Anterior cingulate cortex (tissue), 58 donors: Measurements from ENCODE around the gene PIGH.

Experiments
- DNase-seq, 58 donors: peaks; one replicate each; lab custom pipeline; 2025; lab: John Stamatoyannopoulos, UW

PIGH gene

DNA sequence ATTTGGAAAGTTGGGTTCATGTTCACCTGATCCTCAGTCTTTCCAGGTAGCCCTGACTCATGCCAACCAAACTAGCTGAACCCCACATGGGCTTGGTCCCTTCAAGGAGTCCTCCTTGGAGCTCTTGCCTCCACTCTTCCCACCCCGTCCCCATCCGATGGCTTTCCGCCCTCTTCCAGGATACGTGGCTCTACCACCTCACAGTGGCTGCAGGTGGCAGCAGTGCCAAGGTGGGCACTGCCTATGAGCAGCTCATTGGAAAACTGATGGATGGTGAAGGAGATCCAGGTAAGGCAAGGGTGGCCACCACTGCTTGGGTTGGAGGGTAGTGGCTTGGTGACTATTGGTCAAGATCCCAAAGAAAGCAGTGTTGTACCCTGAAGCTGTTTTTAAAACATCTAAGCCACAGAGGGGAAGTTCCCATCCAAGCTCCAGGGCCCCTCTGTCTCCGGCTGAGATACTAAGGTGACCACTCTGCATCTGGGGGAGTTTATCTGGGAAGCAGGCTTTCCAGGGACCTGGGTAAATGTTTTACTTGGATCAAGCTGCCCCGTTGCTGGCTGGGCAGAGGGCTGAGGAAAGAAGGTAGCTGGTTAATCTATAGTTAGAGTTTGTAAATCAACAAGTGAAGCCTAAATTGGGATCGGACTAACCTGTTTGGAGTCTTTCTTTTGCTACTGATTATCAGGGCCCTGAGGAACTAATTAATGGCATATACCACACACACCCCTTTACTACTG lies 23.7 kb downstream of the PIGH start:
- no peak for DNase-seq

DNA sequence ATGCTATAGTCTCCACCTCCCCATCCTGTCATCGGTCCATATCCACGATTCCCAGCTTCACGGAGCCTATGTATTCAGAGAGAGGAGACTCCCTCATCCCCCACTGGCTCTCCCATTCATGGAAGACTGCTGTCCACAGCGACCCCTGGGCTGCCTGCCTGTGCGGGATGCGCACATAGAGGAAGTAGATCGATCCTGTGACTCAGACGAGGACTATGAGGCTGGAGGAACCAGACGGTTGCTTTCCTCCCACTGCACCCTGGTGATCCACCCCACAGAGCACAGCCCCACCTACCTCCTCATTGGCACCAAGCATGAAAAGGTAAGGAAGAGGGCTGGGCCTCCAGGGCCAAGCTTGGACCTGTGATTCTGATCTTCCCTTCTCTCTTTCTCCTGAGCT lies 24.4 kb downstream of the PIGH start:
- peak in 1 of 58 donors; percentile 15 for DNase-seq

- no peak for DNase-seq
Observed at GRCh38 chr14:67574806-67575205, 25.3 kb downstream of the PIGH start.

GRCh38 chr14:67574156-67574555 lies 25.9 kb downstream of the PIGH start:
- no peak for DNase-seq

- DNase-seq = no peak
Observed at GRCh38 chr14:67573228-67574010, 26.6 kb downstream of the PIGH start.

GRCh38 chr14:67572608-67573007 lies 27.5 kb downstream of the PIGH start:
- no peak for DNase-seq

DNA sequence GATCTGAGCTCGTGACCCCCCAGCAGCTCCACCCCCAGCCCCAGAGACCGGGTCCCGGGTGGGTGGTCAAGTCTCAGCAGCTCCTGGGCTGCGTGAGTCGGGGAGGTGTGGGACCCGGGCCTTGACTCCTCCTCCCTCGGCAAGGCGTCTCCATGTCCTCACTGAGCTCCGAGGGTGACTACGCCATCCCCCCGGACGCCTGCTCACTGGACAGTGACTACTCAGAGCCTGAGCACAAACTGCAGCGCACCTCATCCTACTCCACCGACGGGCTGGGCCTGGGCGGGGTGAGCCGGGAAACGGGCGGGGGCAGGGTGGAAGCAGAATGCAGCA lies 28.1 kb downstream of the PIGH start:
- DNase-seq = no peak

- DNase-seq = peak in 48 of 58 donors; percentile 13 to 72 (median 42)
Observed at GRCh38 chr14:67571275-67571990, 28.6 kb downstream of the PIGH start.

- no peak for DNase-seq
Observed at GRCh38 chr14:67570453-67570852, 29.6 kb downstream of the PIGH start.

- no peak for DNase-seq
Observed at GRCh38 chr14:67569651-67570290, 30.3 kb downstream of the PIGH start.

GRCh38 chr14:67569011-67569650 lies 30.9 kb downstream of the PIGH start:
- no peak for DNase-seq

GRCh38 chr14:67567654-67568053 lies 32.4 kb downstream of the PIGH start:
- no peak for DNase-seq

DNA sequence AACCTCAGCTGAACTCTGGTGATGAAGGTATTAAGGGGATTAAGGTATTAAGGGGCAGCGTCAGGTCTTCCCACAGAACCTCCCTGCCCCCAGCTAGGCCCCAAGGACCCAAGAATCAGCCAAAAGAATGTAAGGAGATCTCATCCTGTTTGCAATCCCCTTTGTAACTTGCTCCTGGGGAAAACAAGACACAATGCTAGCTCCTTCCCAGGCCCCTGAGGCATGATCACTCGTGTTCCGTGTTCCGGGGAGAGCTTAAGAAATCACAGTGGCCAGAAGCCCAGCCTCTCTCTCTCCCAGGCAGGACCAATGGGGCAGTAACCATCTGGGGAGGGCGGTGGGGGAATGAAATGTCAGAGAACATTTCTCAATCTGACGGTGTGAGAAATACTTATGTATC lies 33.2 kb downstream of the PIGH start:
- peak in 9 of 58 donors; percentile 12 to 72 (median 34) for DNase-seq

DNA sequence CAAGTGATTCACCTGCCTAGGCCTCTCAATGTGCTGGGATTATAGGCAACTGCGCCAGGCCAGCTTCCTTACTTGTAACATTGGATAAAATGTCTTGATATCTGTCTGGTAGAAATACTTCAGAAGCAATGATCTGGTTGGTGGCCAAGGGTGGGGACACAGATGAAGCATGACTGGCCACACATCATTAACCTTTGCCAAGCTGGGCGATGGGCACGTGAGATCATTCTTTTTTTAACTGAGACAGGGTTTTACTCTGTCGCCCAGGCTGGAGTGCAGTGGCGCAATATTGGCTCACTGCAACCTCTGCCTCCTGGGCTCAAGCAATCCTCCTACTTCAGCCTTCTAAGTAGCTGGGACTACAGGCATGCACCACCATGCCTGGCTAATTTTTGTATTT lies 35.8 kb downstream of the PIGH start:
- no peak for DNase-seq

DNA sequence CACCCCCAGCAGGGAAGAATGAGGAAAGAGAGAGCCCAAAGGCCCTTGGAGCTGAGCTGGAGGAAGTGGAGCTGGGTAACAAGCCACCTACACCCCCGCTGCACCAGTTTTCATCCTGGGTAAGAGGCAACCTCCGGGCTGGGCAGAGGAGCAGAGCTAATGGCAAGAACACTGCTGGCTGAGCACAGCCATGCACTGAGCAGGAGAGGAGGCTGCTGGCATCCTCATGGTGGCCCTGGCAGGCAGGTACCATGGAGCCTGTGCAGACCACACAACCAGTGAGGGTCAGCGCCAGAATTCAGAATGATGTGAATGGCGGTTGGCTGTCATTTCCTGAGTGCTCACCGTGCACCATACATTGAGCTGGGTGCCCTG lies 37.3 kb downstream of the PIGH start:
- no peak for DNase-seq

DNA sequence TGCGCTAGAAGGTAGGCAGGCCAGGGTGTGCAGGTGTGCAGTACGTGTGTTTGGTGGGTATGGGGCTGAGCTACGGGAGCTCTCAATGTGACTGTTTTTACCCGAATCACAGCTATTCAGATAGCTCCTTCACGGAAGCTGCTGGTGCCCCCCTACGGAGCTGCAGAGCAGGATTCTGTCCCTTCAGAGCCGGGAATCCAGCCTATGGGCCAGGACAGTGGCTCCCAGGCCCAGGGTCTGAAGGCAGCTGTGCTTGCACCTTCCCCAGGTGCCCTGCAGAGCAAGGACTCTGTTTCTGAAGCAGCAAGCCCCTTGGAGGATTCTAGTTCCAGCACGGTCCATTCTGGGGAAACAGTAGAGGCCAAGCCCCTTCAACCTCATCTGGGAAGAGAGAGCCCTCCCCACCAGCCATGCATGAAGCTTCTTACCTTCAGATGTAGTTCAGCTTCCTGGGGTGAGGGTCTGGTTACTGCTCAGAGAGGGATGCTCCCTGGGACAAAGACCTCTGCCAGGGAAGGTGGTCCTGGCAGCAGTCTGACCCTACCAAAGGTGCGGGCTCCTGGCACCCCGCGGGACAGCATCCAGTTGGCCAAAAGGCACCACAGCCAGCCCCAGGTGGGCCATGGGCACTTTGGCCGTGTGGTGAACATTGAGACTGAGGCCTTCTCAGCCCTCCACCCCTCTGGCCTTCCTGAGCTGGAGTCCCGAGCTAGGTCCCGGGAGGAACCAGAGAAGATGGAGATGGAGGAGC lies 37.9 kb downstream of the PIGH start:
- no peak for DNase-seq

- no peak for DNase-seq
Observed at GRCh38 chr14:67559639-67560038, 40.4 kb downstream of the PIGH start.

DNA sequence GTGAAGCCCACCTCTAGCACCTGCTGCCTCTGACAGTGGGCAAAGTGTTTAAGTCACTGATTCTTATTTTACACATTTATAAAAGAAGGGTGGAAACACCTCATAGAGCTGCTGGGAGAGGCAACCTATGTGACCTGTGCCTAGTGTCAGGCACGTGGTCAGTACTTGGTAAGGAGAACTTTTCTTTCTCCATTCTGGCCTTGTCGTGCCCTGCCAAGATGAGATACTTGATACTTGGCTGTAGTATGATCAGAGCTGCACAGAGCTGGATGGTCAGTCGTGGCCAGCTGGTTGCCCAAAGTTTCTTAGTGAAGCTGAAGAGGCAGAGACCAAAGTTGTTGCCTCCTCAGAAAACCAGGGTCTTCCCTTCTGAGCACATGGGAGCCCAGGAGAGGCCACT lies 42.4 kb downstream of the PIGH start:
- no peak for DNase-seq

DNA sequence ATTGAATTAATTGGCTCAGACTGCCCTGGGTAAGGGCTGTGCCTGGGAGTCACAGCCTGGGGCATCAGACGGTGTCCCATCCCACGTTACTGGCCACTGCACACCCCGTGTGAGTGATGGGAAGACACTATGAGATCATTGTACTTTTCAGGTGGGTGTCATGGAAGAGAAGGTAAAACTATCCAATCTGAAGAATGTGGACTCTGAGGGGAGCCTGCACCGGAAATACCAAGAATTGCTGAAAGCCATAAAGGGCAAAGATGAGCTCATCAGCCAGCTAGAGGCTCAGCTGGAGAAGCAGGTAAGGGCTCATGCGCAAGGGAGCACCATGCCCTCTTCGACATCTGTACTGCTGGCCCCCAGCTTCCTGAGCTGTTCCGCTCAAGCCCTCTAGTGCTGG lies 43.0 kb downstream of the PIGH start:
- DNase-seq = no peak

DNA sequence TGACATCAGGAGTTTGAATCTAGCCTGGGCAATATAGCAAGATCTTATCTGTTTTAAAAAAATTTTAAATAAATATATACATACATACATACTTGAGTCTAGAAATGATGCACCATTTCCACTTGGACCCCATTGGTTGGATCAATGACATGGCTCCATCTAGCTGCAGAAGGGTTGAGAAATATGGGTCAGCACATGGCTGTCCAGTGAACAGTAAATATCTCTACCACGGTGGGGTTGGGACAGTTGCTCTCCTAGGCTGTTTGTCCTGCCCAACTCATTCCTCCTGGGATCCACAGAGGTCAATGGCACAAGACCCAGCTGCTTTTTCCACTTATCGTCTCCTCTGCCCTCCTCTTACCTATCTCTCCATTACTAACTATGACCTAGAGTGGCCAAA lies 43.4 kb downstream of the PIGH start:
- DNase-seq = no peak
